ENCODE measurements around the gene C1GALT1C1L.

DNA sequence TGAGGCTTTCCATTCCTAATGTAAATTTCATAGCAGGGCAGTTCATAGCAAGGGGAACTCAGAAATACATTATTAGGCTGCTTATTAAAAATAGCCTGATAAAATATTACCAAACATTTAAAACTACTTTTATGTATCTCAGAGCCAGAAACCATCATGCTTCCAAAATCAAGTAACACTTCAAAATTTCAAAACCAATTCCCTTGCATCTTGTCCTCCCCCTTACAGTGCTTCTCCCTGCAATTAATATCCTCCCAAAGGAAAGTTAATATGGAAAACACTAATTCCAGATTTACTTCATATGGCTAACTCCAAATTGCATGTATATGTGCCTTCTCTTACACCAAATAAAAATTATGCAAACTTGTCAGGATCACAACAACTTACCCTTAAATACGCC, 32.5 kb downstream of the C1GALT1C1L start:
- TF ChIP-seq POLR2A (IDR thresholded peaks at IDR 0.05) (no peak), CTCF (IDR thresholded peaks at IDR 0.05) (no peak)
